Stimulated activated CD4-positive, alpha-beta T cell treated with anti-CD3 and anti-CD28 coated beads, Interleukin-12 subunit alpha, Interleukin-12 subunit beta, amount 100 ng/mL, for 24 hours (primary cell): ENCODE data around the gene RHOXF1.
"Not testable (repeated sequence)": the region's sequence is repeated elsewhere in the genome, so short reads cannot be mapped to it uniquely, and the experiment has no call there.

ENCODE experiments used
- DNase-seq, 2 experiments: peaks; one replicate each; pipeline ENCODE4 v3.0.0-alpha.2; 2020; ENCODE audit warnings: low read depth in 2 of 2

The RHOXF1 gene

DNA sequence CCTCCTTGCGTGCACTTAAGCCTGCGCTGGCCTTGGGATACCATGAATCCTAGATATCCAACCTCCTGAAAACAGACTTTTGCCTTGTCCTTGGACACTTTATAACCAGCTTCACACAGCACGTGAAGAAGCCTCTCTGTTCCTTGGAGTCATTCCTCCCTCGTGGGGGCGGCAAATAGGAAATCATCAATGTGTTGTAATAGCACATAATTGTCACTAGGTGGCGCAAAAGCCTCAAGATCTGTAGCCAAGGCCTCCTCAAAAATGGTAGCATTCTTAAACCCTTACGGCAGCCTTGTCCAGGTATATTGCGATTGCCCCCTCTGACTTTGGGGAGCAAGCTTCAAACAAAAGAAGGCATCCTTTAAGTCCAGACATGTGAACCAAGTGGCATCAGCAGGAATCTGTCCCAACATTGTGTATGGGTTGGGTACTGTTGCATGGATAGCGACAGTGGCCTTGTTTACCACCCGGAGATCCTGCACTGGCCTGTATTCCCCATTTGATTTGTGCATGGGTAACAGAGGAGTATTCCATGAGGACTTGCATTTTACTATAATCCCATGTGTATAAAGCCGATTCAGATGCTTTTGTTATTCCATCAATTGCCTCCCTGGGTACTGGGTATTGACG lies 30.0 kb downstream of the RHOXF1 start:
- not testable (repeated sequence) for DNase-seq

DNA sequence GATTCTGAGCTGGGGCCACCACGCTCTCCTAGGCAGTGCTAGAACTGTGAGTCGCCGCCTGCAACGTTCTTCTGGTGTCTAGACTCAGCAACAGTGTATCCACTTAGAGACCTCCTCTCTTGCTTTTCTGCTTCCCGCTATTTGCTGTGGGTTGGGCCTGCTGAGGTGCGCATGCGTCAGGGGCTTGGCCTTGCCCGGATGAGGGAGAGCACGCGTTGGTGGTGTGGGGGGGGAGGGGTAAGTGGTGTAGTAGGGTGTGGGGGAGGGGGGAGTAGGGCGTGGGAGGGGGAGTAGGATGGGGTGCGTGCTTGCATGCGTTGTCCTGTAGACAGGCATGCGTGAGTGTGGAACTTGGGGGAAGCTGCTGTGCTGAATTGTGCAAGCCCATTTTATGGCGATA lies 38.1 kb downstream of the RHOXF1 start, which contains the start of gene RHOXF2B:
Gene RHOXF2B (minus strand): TSS at position 101 of the 400 bp plus-strand sequence. CDS start 138 bp downstream, outside the sequence.
- DNase-seq = not testable (repeated sequence)

DNA sequence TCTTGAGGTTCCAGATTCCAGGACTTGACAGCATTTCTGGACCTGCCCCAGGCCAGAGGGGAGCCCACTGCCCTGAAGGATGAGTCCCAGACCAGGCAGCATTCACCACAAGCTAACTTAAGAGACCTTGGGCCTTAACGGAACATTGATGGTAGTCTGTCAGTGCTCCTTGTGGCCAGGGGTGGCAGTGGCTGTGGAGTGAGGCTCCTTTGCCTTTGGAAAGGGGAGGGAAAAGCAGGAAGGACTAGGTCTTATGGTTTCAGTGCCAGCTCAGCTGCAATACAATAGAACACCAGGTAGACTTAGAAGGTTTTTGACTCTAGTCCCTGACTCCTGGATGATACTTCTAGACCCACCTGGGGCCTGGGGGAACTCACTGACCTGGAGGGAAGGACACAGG lies 49.5 kb downstream of the RHOXF1 start:
- DNase-seq = not testable (repeated sequence)
